GM23338 (cell line): Measurements from ENCODE around the gene CTRL. TPM values are rescaled to one million over a fixed set of nuclear protein-coding genes. Genes with fewer than 3 reads are reported as not detected.

Source experiments
- ATAC-seq: fragments of 200-7000 bp; cut with Tn5 transposase; 3 replicates; pipeline ENCODE4 v1.9.1; 2020
- DNase-seq: peaks from one replicate; pipeline ENCODE4 v3.0.0-alpha.2; 2015; ENCODE audit warnings: low spot score
- H2AFZ ChIP-seq: fragments of 200-600 bp; sonication (generic); 2 replicates; pipeline ENCODE4 v1.8.0; 2016; ENCODE audit warnings: antibody characterized with exemption, mild to moderate bottlenecking, moderate library complexity
- H3F3A ChIP-seq: fragments of 200-600 bp; sonication (generic); replicated peaks from 2 replicates; pipeline ENCODE4 v1.8.0; 2017; ENCODE audit warnings: antibody characterized with exemption, mixed run types, low read depth
- H3K27ac ChIP-seq: fragments of 200-600 bp; sonication (generic); 2 replicates; pipeline ENCODE4 v1.6.1; 2016; ENCODE audit warnings: low read depth
- H3K27me3 ChIP-seq: fragments of 200-600 bp; sonication (generic); 2 replicates; pipeline ENCODE4 v1.8.0; 2016; ENCODE audit warnings: mild to moderate bottlenecking, mixed run types, moderate library complexity; ENCODE audit not compliant: insufficient read depth
- H3K36me3 ChIP-seq: fragments of 200-600 bp; sonication (generic); 2 replicates; pipeline ENCODE4 v1.8.0; 2016; ENCODE audit warnings: mild to moderate bottlenecking; ENCODE audit not compliant: insufficient read depth
- H3K4me1 ChIP-seq: fragments of 200-600 bp; sonication (generic); 2 replicates; pipeline ENCODE4 v1.8.0; 2016; ENCODE audit warnings: mild to moderate bottlenecking, moderate library complexity; ENCODE audit not compliant: insufficient read depth
- H3K4me2 ChIP-seq: fragments of 200-600 bp; sonication (generic); 2 replicates; pipeline ENCODE4 v1.7.1; 2017; ENCODE audit warnings: mixed run types
- H3K4me3 ChIP-seq: fragments of 200-600 bp; sonication (generic); 2 replicates; pipeline ENCODE4 v1.6.1; 2016; ENCODE audit warnings: mixed run types
- H3K79me2 ChIP-seq: fragments of 200-600 bp; sonication (generic); replicated peaks from 2 replicates; pipeline ENCODE4 v1.8.0; 2017; ENCODE audit warnings: mild to moderate bottlenecking; ENCODE audit not compliant: insufficient read depth
- H3K9me2 ChIP-seq: fragments of 200-600 bp; sonication (generic); 2 replicates; pipeline ENCODE4 v1.8.0; 2017; ENCODE audit not compliant: insufficient read depth
- H4K20me1 ChIP-seq: fragments of 200-600 bp; sonication (generic); replicated peaks from 2 replicates; pipeline ENCODE4 v1.8.0; 2017; ENCODE audit warnings: mild to moderate bottlenecking; ENCODE audit not compliant: insufficient read depth
- H3K27ac Mint-ChIP-seq: 2 replicates; pipeline ENCODE4 v1.8.0; 2020; ENCODE audit warnings: inconsistent platforms, mild to moderate bottlenecking, moderate library complexity, mixed read lengths
- H3K27me3 Mint-ChIP-seq: 3 replicates; pipeline ENCODE4 v1.8.0; 2022; ENCODE audit warnings: low read depth, mild to moderate bottlenecking, moderate library complexity, mixed read lengths, inconsistent platforms; ENCODE audit not compliant: insufficient read depth, poor library complexity
- H3K36me3 Mint-ChIP-seq: 3 replicates; pipeline ENCODE4 v1.8.0; 2021; ENCODE audit warnings: low read depth, mild to moderate bottlenecking, inconsistent platforms, moderate library complexity, mixed read lengths
- H3K4me1 Mint-ChIP-seq: 3 replicates; pipeline ENCODE4 v1.8.0; 2020; ENCODE audit warnings: mild to moderate bottlenecking, inconsistent platforms, mixed read lengths
- H3K4me3 Mint-ChIP-seq: 3 replicates; pipeline ENCODE4 v1.8.0; 2021; ENCODE audit warnings: moderate library complexity, mild to moderate bottlenecking, inconsistent platforms, mixed read lengths
- H3K9me3 Mint-ChIP-seq: 3 replicates; pipeline ENCODE4 v1.8.0; 2020; ENCODE audit warnings: moderate library complexity, mild to moderate bottlenecking, inconsistent platforms, mixed read lengths
- CREB1 ChIP-seq: fragments of 250-450 bp; sonication (Bioruptor Pico); IDR thresholded peaks from 2 replicates; pipeline ENCODE4 v1.5.0; 2020; ENCODE audit warnings: low read depth, mild to moderate bottlenecking, moderate library complexity
- EZH2phosphoT487 ChIP-seq: fragments of 200-600 bp; sonication (generic); IDR thresholded peaks from one replicate; pipeline ENCODE4 v1.8.1; 2018; ENCODE audit warnings: antibody characterized with exemption; ENCODE audit not compliant: unreplicated experiment
- JUNB ChIP-seq: IDR thresholded peaks from one replicate; pipeline ENCODE4 v1.6.1; 2016; ENCODE audit warnings: antibody characterized with exemption; ENCODE audit not compliant: unreplicated experiment
- polyA plus RNA-seq: library from polyadenylated mRNA; unstranded; fragments of >200 nt; fragmentation: Nextera tagmentation; extraction: Ambion mirVana; gene quantifications from 2 replicates; pipeline ENCODE4 v1.2.1, GENCODE V29; 2016
- total RNA-seq: library from RNA; depleted of rRNA; stranded (reverse); fragments of >200 nt; shearing (Covaris generic); gene quantifications from 2 replicates; pipeline ENCODE4 v1.2.3, GENCODE V29; 2014
- TF ChIP-seq, protein P1 (sequence below): IDR thresholded peaks from one replicate; pipeline ENCODE4 v1.6.1; 2018; ENCODE audit warnings: antibody characterized with exemption; ENCODE audit not compliant: unreplicated experiment

Gene CTRL
- total and polyA plus RNA-seq, 2 experiments from 2014 or later, result 1.6 to 13.0 TPM

- Histone ChIP-seq H3K27ac (peak overlapping the region; percentile 84), H3K79me2 (peaks cover 56% of the 10 kb centered on the region), H3K4me1 (peaks cover 14% of the 10 kb centered on the region), H3K9me2 (no peaks in the 10 kb centered on the region), H3K4me3 (peak overlapping the region; percentile 82), H3K36me3 (no peaks in the 10 kb centered on the region), H3K4me2 (peak overlapping the region; percentile 81), H3K27me3 (no peaks in the 10 kb centered on the region), H2AFZ (0 out of 2 replicates have a peak overlapping the region, but pooled peaks have one; percentile 26), H4K20me1 (peaks cover 8% of the 10 kb centered on the region), H3F3A (peaks cover 8% of the 10 kb centered on the region; the same call in 1 of the 2 replicates)
- Mint-ChIP-seq H3K27ac (peak overlapping the region; percentile 98), H3K4me1 (peaks cover 9% of the 10 kb centered on the region), H3K9me3 (no peaks in the 10 kb centered on the region), H3K4me3 (peak overlapping the region; percentile 97), H3K36me3 (no peaks in the 10 kb centered on the region; the same call in 2 of the 3 replicates), H3K27me3 (peaks cover 4% of the 10 kb centered on the region)
- ATAC-seq (no peak; the same call in 2 of the 3 replicates), DNase-seq (peak; percentile 61)
- TF ChIP-seq JUNB (no peak), EZH2phosphoT487 (no peak)
- TF ChIP-seq, protein P1, sequence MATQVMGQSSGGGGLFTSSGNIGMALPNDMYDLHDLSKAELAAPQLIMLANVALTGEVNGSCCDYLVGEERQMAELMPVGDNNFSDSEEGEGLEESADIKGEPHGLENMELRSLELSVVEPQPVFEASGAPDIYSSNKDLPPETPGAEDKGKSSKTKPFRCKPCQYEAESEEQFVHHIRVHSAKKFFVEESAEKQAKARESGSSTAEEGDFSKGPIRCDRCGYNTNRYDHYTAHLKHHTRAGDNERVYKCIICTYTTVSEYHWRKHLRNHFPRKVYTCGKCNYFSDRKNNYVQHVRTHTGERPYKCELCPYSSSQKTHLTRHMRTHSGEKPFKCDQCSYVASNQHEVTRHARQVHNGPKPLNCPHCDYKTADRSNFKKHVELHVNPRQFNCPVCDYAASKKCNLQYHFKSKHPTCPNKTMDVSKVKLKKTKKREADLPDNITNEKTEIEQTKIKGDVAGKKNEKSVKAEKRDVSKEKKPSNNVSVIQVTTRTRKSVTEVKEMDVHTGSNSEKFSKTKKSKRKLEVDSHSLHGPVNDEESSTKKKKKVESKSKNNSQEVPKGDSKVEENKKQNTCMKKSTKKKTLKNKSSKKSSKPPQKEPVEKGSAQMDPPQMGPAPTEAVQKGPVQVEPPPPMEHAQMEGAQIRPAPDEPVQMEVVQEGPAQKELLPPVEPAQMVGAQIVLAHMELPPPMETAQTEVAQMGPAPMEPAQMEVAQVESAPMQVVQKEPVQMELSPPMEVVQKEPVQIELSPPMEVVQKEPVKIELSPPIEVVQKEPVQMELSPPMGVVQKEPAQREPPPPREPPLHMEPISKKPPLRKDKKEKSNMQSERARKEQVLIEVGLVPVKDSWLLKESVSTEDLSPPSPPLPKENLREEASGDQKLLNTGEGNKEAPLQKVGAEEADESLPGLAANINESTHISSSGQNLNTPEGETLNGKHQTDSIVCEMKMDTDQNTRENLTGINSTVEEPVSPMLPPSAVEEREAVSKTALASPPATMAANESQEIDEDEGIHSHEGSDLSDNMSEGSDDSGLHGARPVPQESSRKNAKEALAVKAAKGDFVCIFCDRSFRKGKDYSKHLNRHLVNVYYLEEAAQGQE, result no peak
These were observed 37.8 kb downstream of the CTRL start for GRCh38 chr16:67893743-67894399.

- H3F3A ChIP-seq, result peaks cover 8% of the 10 kb centered on the region; the same call in 1 of the 2 replicates
- no peaks in the 10 kb centered on the region for H3K9me3 Mint-ChIP-seq
- no peaks in the 10 kb centered on the region for H3K36me3 ChIP-seq
- peaks cover 14% of the 10 kb centered on the region for H3K4me1 ChIP-seq
- DNase-seq, result peak; percentile 99
- H2AFZ ChIP-seq, result 0 out of 2 replicates have a peak within 1 kb of the TSS, but pooled peaks have one; percentile 26
- H3K27ac Mint-ChIP-seq, result peak within 1 kb of the TSS; percentile 98
- peaks cover 9% of the 10 kb centered on the region for H3K4me1 Mint-ChIP-seq
- peak within 1 kb of the TSS; percentile 81 for H3K4me2 ChIP-seq
- peaks cover 48% of the 10 kb centered on the region for H3K79me2 ChIP-seq
- peaks cover 8% of the 10 kb centered on the region for H4K20me1 ChIP-seq
- peak within 1 kb of the TSS; percentile 82 for H3K4me3 ChIP-seq
- H3K4me3 Mint-ChIP-seq, result peak within 1 kb of the TSS; percentile 97
- H3K27ac ChIP-seq, result peak within 1 kb of the TSS; percentile 84
- TF ChIP-seq EZH2phosphoT487 (no peak), CREB1 (peak; percentile 97)
- no peaks in the 10 kb centered on the region; the same call in 2 of the 3 replicates for H3K36me3 Mint-ChIP-seq
- peaks cover 4% of the 10 kb centered on the region for H3K27me3 Mint-ChIP-seq
- no peaks in the 10 kb centered on the region for H3K27me3 ChIP-seq
- no peaks in the 10 kb centered on the region for H3K9me2 ChIP-seq
- peak; percentile 97 for ATAC-seq
These were observed 38.5 kb downstream of the CTRL start, which contains the start of gene PSKH1 for GRCh38 chr16:67892899-67893742. Gene PSKH1, plus strand, starts transcription at chr16:67893254. Its CDS starts 15,496 bp downstream, at chr16:67908750.
